ENCODE results near the gene TMEM185B. TPM values are rescaled to one million over a fixed set of nuclear protein-coding genes. Genes with fewer than 3 reads are reported as not detected.

The TMEM185B gene
- total RNA-seq, 2 donors from 2014 or later, result 27.9 to 33.0 TPM

- peaks cover 50 to 64% of the 10 kb centered on the region in 2 donors for H3K4me1 Mint-ChIP-seq (ENCODE audit: low read depth in 2 of 2)
- peak overlapping the region; percentile 34 for H3K4me3 Mint-ChIP-seq
- H3K9me3 Mint-ChIP-seq, result peaks cover 6% of the 10 kb centered on the region
- H3K36me3 Mint-ChIP-seq, result peaks cover 7% of the 10 kb centered on the region
- no peaks in the 10 kb centered on the region for H3K27me3 Mint-ChIP-seq
- ATAC-seq, result no peak
- H3K27ac Mint-ChIP-seq, result peak overlapping the region; percentile 14 to 25
- no peak for DNase-seq (ENCODE audit: low spot score)
These were observed 33.4 kb upstream of the TMEM185B start for GRCh38 chr2:120256651-120257000.

- Mint-ChIP-seq H3K4me1 (ENCODE audit: low read depth in 2 of 2) (peaks cover 51 to 67% of the 10 kb centered on the region in 2 donors), H3K27ac (peak overlapping the region; percentile 14 to 25), H3K9me3 (peaks cover 6% of the 10 kb centered on the region), H3K36me3 (peaks cover 7% of the 10 kb centered on the region), H3K4me3 (peak overlapping the region; percentile 34), H3K27me3 (no peaks in the 10 kb centered on the region)
- ATAC-seq (no peak), DNase-seq (ENCODE audit: low spot score) (no peak)
These were observed 32.9 kb upstream of the TMEM185B start for GRCh38 chr2:120255986-120256650.

- H3K27me3 Mint-ChIP-seq, result peaks cover under 1 to 3% of the 10 kb centered on the region in 2 donors
- H3K27ac Mint-ChIP-seq, result peak overlapping the region in 1 of 2 donors; percentile 11
- peak overlapping the region; percentile 54 for H3K4me3 Mint-ChIP-seq
- H3K9me3 Mint-ChIP-seq, result peaks cover 3% of the 10 kb centered on the region
- DNase-seq (ENCODE audit: low spot score) (no peak), ATAC-seq (no peak)
- peaks cover 51 to 67% of the 10 kb centered on the region in 2 donors for H3K4me1 Mint-ChIP-seq (ENCODE audit: low read depth in 2 of 2)
- H3K36me3 Mint-ChIP-seq, result peaks cover 7% of the 10 kb centered on the region
These were observed 31.9 kb upstream of the TMEM185B start for GRCh38 chr2:120255071-120255470.

DNA sequence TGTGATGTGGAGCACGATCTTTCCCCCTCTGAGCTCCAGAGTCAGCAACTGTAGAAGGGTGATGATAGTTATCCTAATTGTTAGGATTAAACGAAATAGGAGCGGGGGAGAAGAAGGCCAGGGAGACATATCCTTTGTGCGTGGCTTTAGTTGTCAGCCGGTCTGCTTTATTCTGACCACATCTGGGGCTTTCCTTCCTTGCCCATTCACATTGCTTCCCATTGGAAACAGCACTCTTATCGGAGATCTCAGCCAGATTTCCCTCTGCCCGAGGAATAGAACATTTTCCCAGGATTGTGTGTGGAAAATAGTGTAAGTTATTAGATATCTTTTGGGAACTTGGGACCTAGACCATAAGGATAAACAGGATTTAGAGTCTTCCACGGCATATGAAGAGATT lies 31.0 kb upstream of the TMEM185B start:
- H3K27me3 Mint-ChIP-seq, result peaks cover 6 to 9% of the 10 kb centered on the region in 2 donors
- peaks cover 7% of the 10 kb centered on the region for H3K36me3 Mint-ChIP-seq
- H3K4me3 Mint-ChIP-seq, result peak overlapping the region; percentile 99
- H3K9me3 Mint-ChIP-seq, result peaks cover 3% of the 10 kb centered on the region
- ATAC-seq, result no peak
- peaks cover 51 to 67% of the 10 kb centered on the region in 2 donors for H3K4me1 Mint-ChIP-seq (ENCODE audit: low read depth in 2 of 2)
- no peak for DNase-seq (ENCODE audit: low spot score)
- H3K27ac Mint-ChIP-seq, result peak overlapping the region; percentile 72 to 76

- peaks cover 51 to 62% of the 10 kb centered on the region in 2 donors for H3K4me1 Mint-ChIP-seq (ENCODE audit: low read depth in 2 of 2)
- peak; percentile 74 for DNase-seq (ENCODE audit: low spot score)
These were observed 30.1 kb upstream of the TMEM185B start for GRCh38 chr2:120253021-120253882.

GRCh38 chr2:120252225-120253020 lies 29.2 kb upstream of the TMEM185B start, which contains the start of gene RALB:
Gene RALB, plus strand, starts transcription at chr2:120252852. Its CDS starts 25,813 bp downstream, at chr2:120278665.
- DNase-seq (ENCODE audit: low spot score), result peak; percentile 100

More at GRCh38 chr2:120253021-120253882, 30.1 kb upstream of the TMEM185B start:
- peak overlapping the region; percentile 72 to 76 for H3K27ac Mint-ChIP-seq
- peaks cover 2% of the 10 kb centered on the region for H3K36me3 Mint-ChIP-seq
- peak in 1 of 2 donors; percentile 52 for ATAC-seq
- peaks cover 9 to 15% of the 10 kb centered on the region in 2 donors for H3K27me3 Mint-ChIP-seq
- peaks cover under 1% of the 10 kb centered on the region for H3K9me3 Mint-ChIP-seq
- H3K4me3 Mint-ChIP-seq, result peak overlapping the region; percentile 99

GRCh38 chr2:120251880-120252224 lies 28.7 kb upstream of the TMEM185B start:
- Mint-ChIP-seq H3K4me1 (ENCODE audit: low read depth in 2 of 2) (peaks cover 48 to 50% of the 10 kb centered on the region in 2 donors), H3K4me3 (peak overlapping the region; percentile 99), H3K36me3 (no peaks in the 10 kb centered on the region), H3K27ac (peak overlapping the region; percentile 72 to 76), H3K27me3 (peaks cover 11 to 17% of the 10 kb centered on the region in 2 donors), H3K9me3 (no peaks in the 10 kb centered on the region)
- no peak for ATAC-seq
- DNase-seq (ENCODE audit: low spot score), result no peak

More at GRCh38 chr2:120252225-120253020, 29.2 kb upstream of the TMEM185B start, which contains the start of gene RALB:
- no peaks in the 10 kb centered on the region for H3K36me3 Mint-ChIP-seq
- peak; percentile 96 for ATAC-seq
- peaks cover 10 to 17% of the 10 kb centered on the region in 2 donors for H3K27me3 Mint-ChIP-seq
- peaks cover 48 to 53% of the 10 kb centered on the region in 2 donors for H3K4me1 Mint-ChIP-seq (ENCODE audit: low read depth in 2 of 2)
- H3K4me3 Mint-ChIP-seq, result peak within 1 kb of the TSS; percentile 99
- H3K27ac Mint-ChIP-seq, result peak within 1 kb of the TSS; percentile 72 to 76
- no peaks in the 10 kb centered on the region for H3K9me3 Mint-ChIP-seq

DNA sequence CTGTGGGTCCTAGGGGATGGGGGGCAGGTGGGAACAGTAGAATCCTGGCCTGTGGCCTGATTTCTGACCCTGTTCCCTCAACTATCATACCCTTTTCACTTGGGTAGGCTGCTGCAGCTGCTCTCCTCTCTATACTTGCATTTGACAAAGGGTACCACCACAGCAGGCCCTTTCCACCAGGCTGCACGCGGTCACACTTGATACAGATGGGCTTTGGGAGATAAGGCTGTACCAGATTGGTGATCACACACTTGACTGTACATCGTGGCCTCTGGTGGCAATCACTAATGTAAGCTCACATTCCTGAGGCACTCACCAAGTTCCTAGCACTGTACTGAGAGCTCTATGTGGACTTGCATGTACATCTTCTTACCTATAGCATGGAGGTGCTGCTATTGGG lies 27.9 kb upstream of the TMEM185B start:
- no peak overlapping the region for H3K4me3 Mint-ChIP-seq
- H3K27ac Mint-ChIP-seq, result no peak overlapping the region
- peaks cover 40 to 44% of the 10 kb centered on the region in 2 donors for H3K4me1 Mint-ChIP-seq (ENCODE audit: low read depth in 2 of 2)
- DNase-seq (ENCODE audit: low spot score), result no peak
- H3K36me3 Mint-ChIP-seq, result no peaks in the 10 kb centered on the region
- H3K27me3 Mint-ChIP-seq, result peaks cover 15 to 17% of the 10 kb centered on the region in 2 donors
- no peak for ATAC-seq
- H3K9me3 Mint-ChIP-seq, result no peaks in the 10 kb centered on the region

GRCh38 chr2:120250640-120251039 lies 27.4 kb upstream of the TMEM185B start:
- Mint-ChIP-seq H3K36me3 (no peaks in the 10 kb centered on the region), H3K27me3 (peaks cover 15 to 17% of the 10 kb centered on the region in 2 donors), H3K4me3 (no peak overlapping the region), H3K27ac (no peak overlapping the region), H3K9me3 (no peaks in the 10 kb centered on the region), H3K4me1 (ENCODE audit: low read depth in 2 of 2) (peaks cover 36 to 40% of the 10 kb centered on the region in 2 donors)
- DNase-seq (ENCODE audit: low spot score) (no peak), ATAC-seq (no peak)

DNA sequence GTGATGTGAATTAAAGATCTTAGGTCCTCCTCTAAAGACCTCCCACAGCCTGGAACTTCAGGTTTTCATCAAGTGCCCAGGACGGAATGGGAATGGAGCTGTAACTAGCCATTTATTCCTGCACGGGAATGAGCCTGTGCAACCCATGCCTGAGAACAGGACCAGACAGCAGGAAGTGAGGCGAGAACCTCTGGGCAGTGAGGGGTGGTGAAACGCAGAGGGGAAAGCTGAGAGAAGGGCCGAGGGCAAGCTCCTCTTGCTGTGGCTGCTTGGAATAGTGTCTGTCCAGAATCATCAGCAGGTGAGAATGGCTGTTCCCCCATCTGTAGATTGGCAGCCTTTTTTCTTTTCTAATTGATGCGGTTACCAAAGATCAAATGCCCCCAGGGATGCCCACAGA lies 24.7 kb upstream of the TMEM185B start:
- DNase-seq (ENCODE audit: low spot score) (no peak), ATAC-seq (no peak)

GRCh38 chr2:120246546-120247300 lies 23.5 kb upstream of the TMEM185B start:
- no peak overlapping the region for H3K4me3 Mint-ChIP-seq
- H3K9me3 Mint-ChIP-seq, result peaks cover 8% of the 10 kb centered on the region

More for the DNA sequence above, 24.7 kb upstream of the TMEM185B start:
- peaks cover 8% of the 10 kb centered on the region for H3K9me3 Mint-ChIP-seq
- H3K27ac Mint-ChIP-seq, result peak overlapping the region in 1 of 2 donors; percentile 28
- H3K4me1 Mint-ChIP-seq (ENCODE audit: low read depth in 2 of 2), result peaks cover 13 to 25% of the 10 kb centered on the region in 2 donors
- H3K4me3 Mint-ChIP-seq, result no peak overlapping the region
- H3K27me3 Mint-ChIP-seq, result peaks cover 15 to 17% of the 10 kb centered on the region in 2 donors
- no peaks in the 10 kb centered on the region for H3K36me3 Mint-ChIP-seq

GRCh38 chr2:120245520-120246332 lies 22.5 kb upstream of the TMEM185B start:
- H3K9me3 Mint-ChIP-seq, result peaks cover 8% of the 10 kb centered on the region
- H3K27ac Mint-ChIP-seq, result no peak overlapping the region
- no peak overlapping the region for H3K4me3 Mint-ChIP-seq
- ATAC-seq (no peak), DNase-seq (ENCODE audit: low spot score) (peak; percentile 13)
- H3K36me3 Mint-ChIP-seq, result no peaks in the 10 kb centered on the region
- H3K27me3 Mint-ChIP-seq, result peaks cover 15 to 17% of the 10 kb centered on the region in 2 donors
- H3K4me1 Mint-ChIP-seq (ENCODE audit: low read depth in 2 of 2), result peaks cover 0 to 17% of the 10 kb centered on the region in 2 donors

More at GRCh38 chr2:120246546-120247300, 23.5 kb upstream of the TMEM185B start:
- DNase-seq (ENCODE audit: low spot score) (peak; percentile 3), ATAC-seq (no peak)
- Mint-ChIP-seq H3K27ac (no peak overlapping the region), H3K27me3 (peaks cover 15 to 17% of the 10 kb centered on the region in 2 donors), H3K36me3 (no peaks in the 10 kb centered on the region), H3K4me1 (ENCODE audit: low read depth in 2 of 2) (peaks cover 4 to 20% of the 10 kb centered on the region in 2 donors)
